SU-DHL-6 (cell line): Measurements from ENCODE around the gene PUM1.

Experiments
- EZH2phosphoT487 ChIP-seq: fragments of 200-600 bp; sonication (generic), shearing (Covaris generic); conservative IDR thresholded peaks from 2 replicates; pipeline ENCODE4 v1.6.1; 2018; ENCODE audit warnings: mild to moderate bottlenecking, antibody characterized with exemption, low read length, moderate library complexity, mixed read lengths
- TF ChIP-seq, protein P1 (sequence below): fragments of 200-600 bp; sonication (generic); IDR thresholded peaks from one replicate; pipeline ENCODE4 v1.5.1; 2017; ENCODE audit warnings: antibody characterized with exemption, mild to moderate bottlenecking, low read length, moderate library complexity; ENCODE audit not compliant: insufficient read depth, poor library complexity, severe bottlenecking

DNA sequence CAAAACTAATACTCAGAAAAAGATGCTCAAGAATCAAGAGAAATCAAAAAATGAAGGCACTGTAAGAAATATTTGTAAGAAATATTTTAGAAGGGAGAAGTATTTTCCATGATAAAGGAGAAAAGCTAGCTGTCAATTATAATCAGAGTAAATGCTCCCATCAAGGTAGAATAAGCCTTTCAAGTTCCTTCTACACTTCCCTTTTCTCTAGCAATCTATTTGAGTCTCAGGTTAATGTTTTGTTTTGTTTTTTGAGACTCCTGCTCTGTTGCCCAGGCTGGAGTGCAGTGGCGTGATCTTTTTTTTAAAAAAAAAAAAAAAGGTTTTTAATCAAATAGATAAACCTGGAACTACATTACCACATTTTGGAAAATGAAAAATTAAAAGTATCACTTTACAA is 33.3 kb downstream of the PUM1 start:
- TF ChIP-seq EZH2phosphoT487: no peak
- TF ChIP-seq, protein P1, sequence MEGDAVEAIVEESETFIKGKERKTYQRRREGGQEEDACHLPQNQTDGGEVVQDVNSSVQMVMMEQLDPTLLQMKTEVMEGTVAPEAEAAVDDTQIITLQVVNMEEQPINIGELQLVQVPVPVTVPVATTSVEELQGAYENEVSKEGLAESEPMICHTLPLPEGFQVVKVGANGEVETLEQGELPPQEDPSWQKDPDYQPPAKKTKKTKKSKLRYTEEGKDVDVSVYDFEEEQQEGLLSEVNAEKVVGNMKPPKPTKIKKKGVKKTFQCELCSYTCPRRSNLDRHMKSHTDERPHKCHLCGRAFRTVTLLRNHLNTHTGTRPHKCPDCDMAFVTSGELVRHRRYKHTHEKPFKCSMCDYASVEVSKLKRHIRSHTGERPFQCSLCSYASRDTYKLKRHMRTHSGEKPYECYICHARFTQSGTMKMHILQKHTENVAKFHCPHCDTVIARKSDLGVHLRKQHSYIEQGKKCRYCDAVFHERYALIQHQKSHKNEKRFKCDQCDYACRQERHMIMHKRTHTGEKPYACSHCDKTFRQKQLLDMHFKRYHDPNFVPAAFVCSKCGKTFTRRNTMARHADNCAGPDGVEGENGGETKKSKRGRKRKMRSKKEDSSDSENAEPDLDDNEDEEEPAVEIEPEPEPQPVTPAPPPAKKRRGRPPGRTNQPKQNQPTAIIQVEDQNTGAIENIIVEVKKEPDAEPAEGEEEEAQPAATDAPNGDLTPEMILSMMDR: no peak
